22Rv1 (cell line): Measurements from ENCODE around the gene TRHDE.

ENCODE experiments used
- CTCF ChIP-seq: fragments of 450-650 bp; IDR thresholded peaks from 2 replicates; pipeline ENCODE4 v1.5.1; 2017; ENCODE audit warnings: mild to moderate bottlenecking
- ZFX ChIP-seq: fragments of 450-650 bp; IDR thresholded peaks from 2 replicates; pipeline ENCODE4 v1.6.1; 2017; ENCODE audit warnings: antibody characterized with exemption, borderline replicate concordance

DNA sequence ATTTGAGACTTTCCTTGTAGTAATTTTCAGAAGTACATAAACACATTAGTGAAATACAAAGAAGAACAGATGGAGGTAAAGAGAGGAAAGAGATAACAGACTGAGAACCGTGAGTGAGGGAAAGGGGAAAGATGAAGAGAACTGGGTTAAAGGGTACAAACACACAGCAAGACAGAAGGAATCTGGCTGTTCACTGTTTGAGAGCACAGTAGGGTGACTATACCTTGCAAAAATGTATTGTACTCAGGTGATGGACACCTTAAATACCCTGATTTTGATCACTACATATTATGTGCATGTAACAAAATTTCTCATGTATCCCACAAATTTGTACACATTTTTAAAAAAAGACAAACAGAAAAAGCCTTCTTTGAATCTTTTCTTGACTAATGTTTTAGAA lies 2.7 kb upstream of the TRHDE start:
- TF ChIP-seq CTCF, result no peak
- no peak for TF ChIP-seq ZFX
